HG02623 (cell line): ENCODE data around the gene PRSS36.
"Not testable (repeated sequence)": the region's sequence is repeated elsewhere in the genome, so short reads cannot be mapped to it uniquely, and the experiment has no call there.

Experiments used
- ATAC-seq: cut with Tn5 transposase; IDR thresholded peaks from one replicate; pipeline ENCODE4 v1.9.1; 2021; ENCODE audit warnings: moderate library complexity; ENCODE audit not compliant: unreplicated experiment

PRSS36 gene

DNA sequence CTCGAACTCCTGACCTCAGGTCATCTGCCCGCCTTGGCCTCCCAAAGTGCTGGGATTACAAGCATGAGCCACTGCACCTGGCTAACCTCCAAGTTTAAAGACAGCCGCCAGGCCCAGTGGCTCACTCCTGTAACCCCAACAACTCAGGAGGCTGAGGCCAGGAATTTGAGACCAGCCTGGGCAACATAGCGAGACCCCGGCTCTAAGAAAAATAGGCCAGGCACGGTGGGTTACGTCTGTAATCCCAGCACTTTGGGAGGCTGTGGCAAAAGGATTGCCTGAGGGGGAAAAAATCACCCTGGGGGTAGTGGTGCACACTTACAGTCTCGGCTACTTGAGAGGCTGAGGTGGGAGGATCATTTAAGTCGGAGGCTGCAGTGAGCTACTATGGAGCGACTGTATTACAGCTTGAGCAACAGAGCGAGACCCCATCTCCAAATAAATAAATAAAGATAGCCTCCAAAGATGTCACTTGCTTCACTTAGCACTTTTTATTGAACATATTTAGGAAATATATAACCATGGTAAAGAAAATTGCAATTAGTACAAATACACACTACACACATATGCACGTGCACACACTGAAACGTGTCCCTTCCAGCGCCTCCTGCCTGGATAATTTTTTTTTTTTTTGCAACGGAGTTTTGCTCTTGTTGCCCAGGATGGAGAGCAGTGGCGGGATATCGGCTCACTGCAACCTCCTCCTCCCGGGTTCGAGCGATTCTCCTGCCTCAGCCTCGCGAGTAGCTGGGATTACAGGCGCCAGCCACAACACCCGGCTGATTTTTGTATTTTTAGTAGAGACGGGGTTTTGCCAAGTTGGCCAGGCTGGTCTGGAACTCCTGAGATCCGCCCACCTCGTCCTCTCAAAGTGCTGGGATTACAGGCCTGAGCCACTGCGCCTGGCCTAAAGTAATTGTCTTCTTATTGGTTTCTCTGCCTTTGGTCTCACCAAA lies 43.1 kb downstream of the PRSS36 start:
- no peak for ATAC-seq

DNA sequence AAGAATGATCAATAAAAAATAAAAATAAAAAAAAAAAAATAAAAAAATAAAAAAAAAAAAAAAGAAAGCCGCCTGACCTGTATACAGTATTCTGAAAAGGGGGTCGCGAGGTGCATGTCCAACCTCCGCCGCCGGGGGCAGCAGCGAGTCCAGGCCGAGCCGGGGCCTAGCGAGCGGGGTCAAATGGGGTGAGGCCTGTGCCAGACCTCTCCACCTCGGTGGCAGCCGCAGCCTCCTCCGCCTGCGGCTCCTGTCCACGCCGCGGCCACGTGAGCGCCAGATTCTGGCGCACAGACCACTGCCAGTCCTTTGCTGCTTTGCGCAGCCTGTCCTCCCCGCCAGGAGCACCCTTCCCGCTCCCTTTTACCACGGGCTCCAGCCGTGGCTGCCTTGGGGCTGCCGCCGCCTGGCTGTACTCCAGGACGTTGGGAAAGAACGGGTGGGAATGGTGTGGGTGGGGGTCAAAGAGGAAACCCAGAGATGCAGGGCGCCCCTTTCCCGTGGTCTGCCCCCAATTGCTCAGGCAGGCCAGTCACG lies 44.1 kb downstream of the PRSS36 start:
- no peak for ATAC-seq

DNA sequence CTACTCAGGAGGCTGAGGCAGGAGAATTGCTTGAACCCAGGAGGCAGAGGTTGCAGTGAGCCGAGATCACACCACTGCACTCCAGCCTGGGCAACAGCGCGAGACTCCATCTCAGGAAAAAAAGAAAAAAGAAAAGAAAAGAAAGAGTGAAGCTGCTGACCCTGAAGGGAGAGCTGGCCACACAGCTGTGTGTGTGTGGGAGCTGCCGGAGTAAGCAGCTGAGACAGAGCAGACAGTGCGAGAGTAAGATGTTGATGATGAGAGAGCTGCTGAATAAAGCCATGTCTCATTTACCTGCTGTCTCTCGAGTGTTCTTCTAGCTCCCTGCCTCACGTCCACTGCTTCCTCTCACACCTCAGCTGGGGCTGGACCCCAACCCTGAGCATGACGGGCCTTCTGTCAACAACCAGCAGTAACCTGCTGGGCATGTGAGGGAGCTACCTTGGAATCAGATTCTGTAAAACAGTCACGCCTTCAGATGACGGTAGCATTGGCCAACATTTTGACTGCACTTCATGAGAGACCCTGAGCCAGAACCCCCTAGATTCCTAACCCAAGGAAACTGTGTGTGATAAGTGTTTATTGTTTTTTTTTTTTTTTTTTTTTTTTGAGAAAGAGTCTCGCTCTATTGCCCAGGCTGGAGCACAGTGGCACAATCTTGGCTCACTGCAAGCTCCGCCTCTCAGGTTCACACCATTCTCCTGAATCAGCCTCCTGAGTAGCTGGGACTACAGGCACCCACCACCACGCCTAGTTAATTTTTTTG lies 48.8 kb downstream of the PRSS36 start:
- not testable (repeated sequence) for ATAC-seq

DNA sequence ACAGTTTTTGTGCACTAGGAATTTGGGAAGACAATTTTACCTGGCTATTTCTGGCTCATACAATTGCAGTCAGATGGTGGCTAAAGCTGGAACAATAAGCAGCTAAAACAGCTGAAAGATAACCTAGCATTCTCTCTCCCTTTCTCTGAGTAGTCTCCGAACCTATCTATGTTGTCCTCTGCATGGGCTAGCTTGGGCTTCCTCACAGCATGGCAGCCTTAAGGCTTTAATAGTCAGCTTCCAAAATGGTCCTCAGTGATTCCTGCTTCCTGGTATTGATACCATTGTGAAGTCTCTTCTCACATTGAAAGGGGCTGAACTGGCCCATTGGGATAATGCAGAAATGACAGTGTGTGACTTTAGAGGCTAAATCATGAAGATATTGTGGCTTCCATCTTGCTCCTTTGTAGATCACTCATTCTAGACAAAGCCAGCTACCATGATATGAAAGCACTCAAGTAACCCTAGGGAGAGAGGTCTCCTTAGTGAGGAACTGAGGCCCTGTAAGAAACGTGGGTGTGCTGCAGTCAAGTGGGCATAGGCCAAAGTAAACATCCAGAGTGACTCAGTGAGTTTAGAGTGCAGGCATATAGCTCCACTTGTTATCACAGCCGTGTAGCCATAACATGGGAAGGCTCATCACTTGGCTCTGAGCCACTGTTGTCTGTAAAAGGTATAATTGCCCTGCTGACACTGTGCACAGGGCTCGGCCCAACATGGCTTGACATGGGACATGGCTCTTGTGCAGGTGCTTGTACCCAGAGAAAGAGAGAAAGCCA lies 49.8 kb downstream of the PRSS36 start:
- ATAC-seq: no peak

DNA sequence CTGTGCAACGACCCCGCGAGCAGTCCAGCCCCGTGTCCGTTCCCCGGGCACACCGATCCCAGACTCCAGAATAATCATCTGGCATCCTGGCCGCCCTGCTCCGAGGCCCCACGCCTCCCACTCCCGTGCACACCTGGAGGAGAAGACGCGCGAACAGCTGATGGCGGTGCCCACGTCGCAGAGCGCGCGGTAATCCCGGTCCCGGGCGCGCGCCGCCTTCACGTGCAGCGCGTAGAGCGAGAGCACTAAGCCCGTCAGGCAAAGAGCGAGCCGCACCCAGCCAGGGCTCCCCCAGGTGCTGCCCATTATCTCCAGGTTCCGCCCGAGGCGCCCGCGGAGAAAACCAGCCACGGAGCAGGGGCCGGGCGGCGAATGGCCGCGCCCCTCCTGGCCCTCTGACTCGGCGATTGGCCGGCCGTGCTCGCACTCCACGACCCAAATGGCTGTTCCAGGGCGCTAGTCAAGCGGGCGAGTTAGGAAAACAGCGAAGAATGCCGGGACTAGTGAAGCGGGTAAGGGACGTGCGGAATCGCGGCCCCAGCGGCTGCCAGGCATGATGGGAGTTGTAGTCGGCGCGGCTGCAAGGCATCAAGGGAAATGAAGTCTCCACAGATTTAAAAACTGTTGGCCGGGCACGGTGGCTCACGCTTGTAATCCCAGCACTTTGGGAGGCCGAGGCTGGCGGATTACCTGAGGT lies 55.3 kb downstream of the PRSS36 start, which contains the start of gene VKORC1:
VKORC1 (minus strand) TSS at position 374 of the 697 bp plus-strand sequence; CDS start at position 306, 68 bp downstream.
- peak; percentile 75 for ATAC-seq

DNA sequence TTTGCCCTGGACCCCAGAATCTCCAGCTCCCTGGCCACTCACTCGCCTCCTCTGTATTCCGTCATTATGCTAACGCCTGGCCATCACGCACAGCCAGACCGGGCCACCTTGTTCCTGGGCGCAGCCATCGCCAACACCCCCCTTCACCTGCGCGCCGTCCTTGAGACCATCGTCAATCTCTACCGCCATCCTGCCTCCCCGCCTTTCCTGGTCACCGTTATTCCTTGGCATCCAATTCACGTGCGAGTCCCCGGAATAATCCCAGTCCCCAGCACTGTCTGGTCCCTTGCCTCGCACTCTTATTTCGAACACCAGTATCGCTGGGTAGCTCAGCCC lies 55.8 kb downstream of the PRSS36 start:
- no peak for ATAC-seq

DNA sequence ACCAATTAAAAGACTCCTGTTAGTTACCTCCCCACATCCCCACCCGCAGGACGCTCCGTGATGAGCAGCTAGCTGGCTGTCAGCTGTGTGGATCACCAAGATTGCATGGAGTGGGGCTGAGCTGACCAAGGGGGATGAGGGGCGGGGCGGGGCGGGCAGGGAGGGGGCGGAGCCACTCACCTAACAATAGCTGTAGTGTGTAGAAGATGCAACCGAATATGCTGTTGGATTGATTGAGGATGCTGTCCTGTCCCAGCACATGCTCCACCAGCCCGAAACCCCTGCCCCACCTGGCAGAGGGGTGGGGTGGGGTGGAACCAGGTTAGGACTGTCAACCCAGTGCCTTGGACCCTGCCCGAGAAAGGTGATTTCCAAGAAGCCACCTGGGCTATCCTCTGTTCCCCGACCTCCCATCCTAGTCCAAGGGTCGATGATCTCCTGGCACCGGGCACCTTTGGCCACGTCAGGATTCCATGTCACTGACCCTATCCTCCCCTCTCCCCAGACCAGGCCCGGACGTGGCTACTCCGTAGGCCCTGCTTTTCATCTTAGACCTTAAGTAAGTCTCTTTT lies 56.6 kb downstream of the PRSS36 start:
- no peak for ATAC-seq

DNA sequence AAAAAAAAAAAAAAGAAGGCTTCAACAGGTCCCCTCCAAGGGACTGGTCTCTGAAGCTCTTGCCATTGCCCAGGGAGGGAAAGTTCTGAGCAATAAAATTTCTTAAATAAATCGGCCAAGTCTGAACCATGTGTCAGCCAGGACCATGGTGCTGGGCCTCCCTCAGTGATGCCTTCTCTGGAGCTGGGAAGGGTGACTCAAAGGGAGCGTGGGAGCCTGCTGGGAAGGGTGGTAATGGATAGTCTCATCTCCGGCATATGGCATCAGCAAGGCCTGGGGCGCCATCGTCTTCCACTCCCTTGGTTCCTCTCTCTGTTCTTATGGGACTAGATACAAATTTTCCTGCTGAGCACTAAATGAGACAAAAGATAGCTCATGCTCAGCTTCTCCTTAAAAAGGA lies 57.5 kb downstream of the PRSS36 start:
- no peak for ATAC-seq

DNA sequence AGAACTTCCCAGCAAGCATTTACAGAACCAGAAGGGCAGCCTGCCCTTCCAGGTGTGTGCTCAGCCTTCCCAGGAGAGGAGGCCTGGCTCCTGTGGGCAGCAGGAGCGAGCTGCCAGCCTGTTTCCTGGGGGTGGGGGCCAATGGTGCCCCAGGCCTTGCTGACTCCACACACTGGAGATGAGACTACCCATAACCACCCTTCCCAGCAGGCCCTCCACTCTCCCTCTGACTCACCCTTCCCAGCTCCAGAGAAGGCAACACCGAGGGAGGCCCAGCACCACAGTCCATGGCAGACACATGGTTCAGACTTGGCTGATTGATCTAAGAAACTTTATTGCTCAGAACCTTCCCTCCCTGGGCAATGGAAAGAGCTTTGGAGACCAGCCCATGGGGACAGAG lies 59.3 kb downstream of the PRSS36 start:
- no peak for ATAC-seq

DNA sequence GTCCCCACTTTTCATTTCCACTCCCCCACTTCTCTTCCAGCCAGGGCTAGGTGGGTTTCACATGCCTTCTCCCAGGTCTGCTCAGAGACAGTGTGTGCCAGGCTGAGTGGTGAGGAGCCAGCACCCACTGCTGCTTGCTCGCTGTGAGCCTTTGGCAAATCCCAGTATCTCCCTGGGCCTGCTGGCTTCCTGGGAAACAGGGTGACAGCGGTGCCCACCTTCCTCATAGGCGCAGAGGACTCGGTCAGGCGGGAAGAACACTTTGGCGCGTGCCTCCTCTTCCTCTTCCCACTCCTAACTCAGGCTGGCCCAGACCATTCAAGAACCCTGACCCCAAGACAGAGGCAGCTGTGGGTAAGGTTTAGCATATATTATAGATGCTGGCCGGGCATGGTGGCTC lies 60.7 kb downstream of the PRSS36 start:
- ATAC-seq: no peak
